GM23338 (cell line): ENCODE results near the gene KRTAP5-4. TPM values are rescaled to one million over a fixed set of nuclear protein-coding genes. Genes with fewer than 3 reads are reported as not detected.

Source experiments
- ATAC-seq: fragments of 200-7000 bp; cut with Tn5 transposase; 3 replicates; pipeline ENCODE4 v1.9.1; 2020
- DNase-seq: peaks from one replicate; pipeline ENCODE4 v3.0.0-alpha.2; 2015; ENCODE audit warnings: low spot score
- H2AFZ ChIP-seq: fragments of 200-600 bp; sonication (generic); 2 replicates; pipeline ENCODE4 v1.8.0; 2016; ENCODE audit warnings: antibody characterized with exemption, mild to moderate bottlenecking, moderate library complexity
- H3F3A ChIP-seq: fragments of 200-600 bp; sonication (generic); replicated peaks from 2 replicates; pipeline ENCODE4 v1.8.0; 2017; ENCODE audit warnings: antibody characterized with exemption, mixed run types, low read depth
- H3K27ac ChIP-seq: fragments of 200-600 bp; sonication (generic); 2 replicates; pipeline ENCODE4 v1.6.1; 2016; ENCODE audit warnings: low read depth
- H3K27me3 ChIP-seq: fragments of 200-600 bp; sonication (generic); 2 replicates; pipeline ENCODE4 v1.8.0; 2016; ENCODE audit warnings: mild to moderate bottlenecking, mixed run types, moderate library complexity; ENCODE audit not compliant: insufficient read depth
- H3K36me3 ChIP-seq: fragments of 200-600 bp; sonication (generic); 2 replicates; pipeline ENCODE4 v1.8.0; 2016; ENCODE audit warnings: mild to moderate bottlenecking; ENCODE audit not compliant: insufficient read depth
- H3K4me1 ChIP-seq: fragments of 200-600 bp; sonication (generic); 2 replicates; pipeline ENCODE4 v1.8.0; 2016; ENCODE audit warnings: mild to moderate bottlenecking, moderate library complexity; ENCODE audit not compliant: insufficient read depth
- H3K4me2 ChIP-seq: fragments of 200-600 bp; sonication (generic); 2 replicates; pipeline ENCODE4 v1.7.1; 2017; ENCODE audit warnings: mixed run types
- H3K4me3 ChIP-seq: fragments of 200-600 bp; sonication (generic); 2 replicates; pipeline ENCODE4 v1.6.1; 2016; ENCODE audit warnings: mixed run types
- H3K79me2 ChIP-seq: fragments of 200-600 bp; sonication (generic); replicated peaks from 2 replicates; pipeline ENCODE4 v1.8.0; 2017; ENCODE audit warnings: mild to moderate bottlenecking; ENCODE audit not compliant: insufficient read depth
- H3K9me2 ChIP-seq: fragments of 200-600 bp; sonication (generic); 2 replicates; pipeline ENCODE4 v1.8.0; 2017; ENCODE audit not compliant: insufficient read depth
- H4K20me1 ChIP-seq: fragments of 200-600 bp; sonication (generic); replicated peaks from 2 replicates; pipeline ENCODE4 v1.8.0; 2017; ENCODE audit warnings: mild to moderate bottlenecking; ENCODE audit not compliant: insufficient read depth
- H3K27ac Mint-ChIP-seq: 2 replicates; pipeline ENCODE4 v1.8.0; 2020; ENCODE audit warnings: inconsistent platforms, mild to moderate bottlenecking, moderate library complexity, mixed read lengths
- H3K27me3 Mint-ChIP-seq: 3 replicates; pipeline ENCODE4 v1.8.0; 2022; ENCODE audit warnings: low read depth, mild to moderate bottlenecking, moderate library complexity, mixed read lengths, inconsistent platforms; ENCODE audit not compliant: insufficient read depth, poor library complexity
- H3K36me3 Mint-ChIP-seq: 3 replicates; pipeline ENCODE4 v1.8.0; 2021; ENCODE audit warnings: low read depth, mild to moderate bottlenecking, inconsistent platforms, moderate library complexity, mixed read lengths
- H3K4me1 Mint-ChIP-seq: 3 replicates; pipeline ENCODE4 v1.8.0; 2020; ENCODE audit warnings: mild to moderate bottlenecking, inconsistent platforms, mixed read lengths
- H3K4me3 Mint-ChIP-seq: 3 replicates; pipeline ENCODE4 v1.8.0; 2021; ENCODE audit warnings: moderate library complexity, mild to moderate bottlenecking, inconsistent platforms, mixed read lengths
- H3K9me3 Mint-ChIP-seq: 3 replicates; pipeline ENCODE4 v1.8.0; 2020; ENCODE audit warnings: moderate library complexity, mild to moderate bottlenecking, inconsistent platforms, mixed read lengths
- CREB1 ChIP-seq: fragments of 250-450 bp; sonication (Bioruptor Pico); IDR thresholded peaks from 2 replicates; pipeline ENCODE4 v1.5.0; 2020; ENCODE audit warnings: low read depth, mild to moderate bottlenecking, moderate library complexity
- CTCF ChIP-seq, 2 experiments: fragments of 200-600 bp in 1 of 2; sonication (generic) in 1 of 2; conservative IDR thresholded peaks; 2 replicates each; pipeline versions ENCODE4 v1.5.1 to v1.6.1; 2016 to 2017; ENCODE audit warnings: antibody characterized with exemption in 2 of 2, low read depth in 2 of 2, mild to moderate bottlenecking in 2 of 2, moderate library complexity in 1 of 2
- EZH2 ChIP-seq: fragments of 200-600 bp; sonication (generic); IDR thresholded peaks from one replicate; pipeline ENCODE4 v1.8.0; 2017; ENCODE audit warnings: antibody characterized with exemption, mild to moderate bottlenecking, low read depth; ENCODE audit not compliant: unreplicated experiment
- EZH2phosphoT487 ChIP-seq: fragments of 200-600 bp; sonication (generic); IDR thresholded peaks from one replicate; pipeline ENCODE4 v1.8.1; 2018; ENCODE audit warnings: antibody characterized with exemption; ENCODE audit not compliant: unreplicated experiment
- JUNB ChIP-seq: IDR thresholded peaks from one replicate; pipeline ENCODE4 v1.6.1; 2016; ENCODE audit warnings: antibody characterized with exemption; ENCODE audit not compliant: unreplicated experiment
- NANOG ChIP-seq: IDR thresholded peaks from 2 replicates; pipeline ENCODE4 v1.6.1; 2016; ENCODE audit warnings: antibody characterized with exemption, borderline replicate concordance
- POLR2AphosphoS5 ChIP-seq: IDR thresholded peaks from 2 replicates; pipeline ENCODE4 v1.6.1; 2016; ENCODE audit warnings: antibody characterized with exemption, low read depth
- REST ChIP-seq: IDR thresholded peaks from one replicate; pipeline ENCODE4 v1.6.1; 2018; ENCODE audit warnings: antibody characterized with exemption; ENCODE audit not compliant: unreplicated experiment
- STAT1 ChIP-seq: IDR thresholded peaks from one replicate; pipeline ENCODE4 v1.6.1; 2016; ENCODE audit warnings: antibody characterized with exemption; ENCODE audit not compliant: unreplicated experiment
- ZNF114 ChIP-seq: fragments of 250-450 bp; sonication (Bioruptor Pico); IDR thresholded peaks from 2 replicates; pipeline ENCODE4 v1.5.0; 2020; ENCODE audit warnings: mild to moderate bottlenecking, moderate library complexity
- ZNF331 ChIP-seq: fragments of 250-450 bp; sonication (Bioruptor Pico); IDR thresholded peaks from 2 replicates; pipeline ENCODE4 v1.5.0; 2020; ENCODE audit warnings: low read depth, mild to moderate bottlenecking, moderate library complexity
- ZNF462 ChIP-seq: fragments of 250-450 bp; sonication (Bioruptor Pico); IDR thresholded peaks from 2 replicates; pipeline ENCODE4 v1.5.0; 2020; ENCODE audit warnings: mild to moderate bottlenecking, moderate library complexity
- polyA plus RNA-seq: library from polyadenylated mRNA; unstranded; fragments of >200 nt; fragmentation: Nextera tagmentation; extraction: Ambion mirVana; gene quantifications from 2 replicates; pipeline ENCODE4 v1.2.1, GENCODE V29; 2016
- total RNA-seq: library from RNA; depleted of rRNA; stranded (reverse); fragments of >200 nt; shearing (Covaris generic); gene quantifications from 2 replicates; pipeline ENCODE4 v1.2.3, GENCODE V29; 2014
- TF ChIP-seq, protein P1 (sequence below): IDR thresholded peaks from 2 replicates; pipeline ENCODE4 v1.6.1; 2016; ENCODE audit warnings: antibody characterized with exemption

KRTAP5-4 gene
- total and polyA plus RNA-seq, 2 experiments from 2014 or later, result not detected

GRCh38 chr11:1625541-1625940, 3.6 kb upstream of the KRTAP5-4 start:
- DNase-seq (no peak), ATAC-seq (no peak)
- no peaks in the 10 kb centered on the region; the same call in 1 of the 2 replicates for H3K4me1 ChIP-seq
- no peak overlapping the region for H3K4me2 ChIP-seq
- no peaks in the 10 kb centered on the region for H3K27me3 ChIP-seq
- H3K27ac ChIP-seq, result no peak overlapping the region
- H3K4me3 Mint-ChIP-seq, result no peak overlapping the region
- H3K79me2 ChIP-seq, result no peaks in the 10 kb centered on the region
- H2AFZ ChIP-seq, result no peak overlapping the region
- H3K27me3 Mint-ChIP-seq, result peaks cover 21% of the 10 kb centered on the region
- no peaks in the 10 kb centered on the region for H4K20me1 ChIP-seq
- no peaks in the 10 kb centered on the region for H3K36me3 ChIP-seq
- no peak overlapping the region for H3K27ac Mint-ChIP-seq
- H3K9me2 ChIP-seq, result no peaks in the 10 kb centered on the region
- no peaks in the 10 kb centered on the region for H3K9me3 Mint-ChIP-seq
- H3K4me1 Mint-ChIP-seq, result peaks cover 10% of the 10 kb centered on the region
- H3K4me3 ChIP-seq, result no peak overlapping the region
- no peaks in the 10 kb centered on the region; the same call in 2 of the 3 replicates for H3K36me3 Mint-ChIP-seq
- no peaks in the 10 kb centered on the region for H3F3A ChIP-seq
- no peak for TF ChIP-seq STAT1
- TF ChIP-seq ZNF462 (CRISPR knock-in tag), result no peak
- no peak for TF ChIP-seq JUNB
- TF ChIP-seq ZNF114 (CRISPR knock-in tag), result no peak
- no peak for TF ChIP-seq EZH2phosphoT487
- TF ChIP-seq NANOG, result no peak
- no peak for TF ChIP-seq CREB1
- TF ChIP-seq ZNF331, result no peak
- no peak for TF ChIP-seq CTCF (conservative IDR thresholded peaks at IDR 0.05; ENCODE audit: low read depth in 2 of 2)
- TF ChIP-seq POLR2AphosphoS5, result no peak
- no peak for TF ChIP-seq EZH2
- TF ChIP-seq REST, result no peak
- TF ChIP-seq, protein P1, sequence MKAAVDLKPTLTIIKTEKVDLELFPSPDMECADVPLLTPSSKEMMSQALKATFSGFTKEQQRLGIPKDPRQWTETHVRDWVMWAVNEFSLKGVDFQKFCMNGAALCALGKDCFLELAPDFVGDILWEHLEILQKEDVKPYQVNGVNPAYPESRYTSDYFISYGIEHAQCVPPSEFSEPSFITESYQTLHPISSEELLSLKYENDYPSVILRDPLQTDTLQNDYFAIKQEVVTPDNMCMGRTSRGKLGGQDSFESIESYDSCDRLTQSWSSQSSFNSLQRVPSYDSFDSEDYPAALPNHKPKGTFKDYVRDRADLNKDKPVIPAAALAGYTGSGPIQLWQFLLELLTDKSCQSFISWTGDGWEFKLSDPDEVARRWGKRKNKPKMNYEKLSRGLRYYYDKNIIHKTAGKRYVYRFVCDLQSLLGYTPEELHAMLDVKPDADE, result no peak
